Adipose tissue (tissue), 3 donors: ENCODE data around the gene SFXN2. TPM values are rescaled to one million over a fixed set of nuclear protein-coding genes. Genes with fewer than 3 reads are reported as not detected.
A peak's percentile ranks its signal among the peaks of the same experiment; 100 is the strongest.
"Not testable (repeated sequence)": the region's sequence is repeated elsewhere in the genome, so short reads cannot be mapped to it uniquely, and the experiment has no call there.

Experiments used
- H3K27ac ChIP-seq: one replicate; pipeline ENCODE4 v1.5.1; 2013; ENCODE audit warnings: low read depth, low read length
- WGBS, 3 donors: extraction: QIAGEN DNeasy Blood & Tissue Kit; methylation state at CpG; one replicate each; pipeline ENCODE4 v1.1.7; 2013; 5-methylcytosine and 5-hydroxymethylcytosine counted together
- polyA plus RNA-seq, 3 donors: library from polyadenylated mRNA; stranded (reverse); fragments of 200-250 nt; gene quantifications; one replicate each; pipeline ENCODE4 v1.2.3, GENCODE V29; 2013
- donor health status: healthy with polysubstance abuse.
- donor health status: Bipolar disorder and iron deficiency.
- donor health status: healthy.

SFXN2 gene
- polyA plus RNA-seq, 3 donors = 3.0 to 11.5 (median 10.8) TPM

DNA sequence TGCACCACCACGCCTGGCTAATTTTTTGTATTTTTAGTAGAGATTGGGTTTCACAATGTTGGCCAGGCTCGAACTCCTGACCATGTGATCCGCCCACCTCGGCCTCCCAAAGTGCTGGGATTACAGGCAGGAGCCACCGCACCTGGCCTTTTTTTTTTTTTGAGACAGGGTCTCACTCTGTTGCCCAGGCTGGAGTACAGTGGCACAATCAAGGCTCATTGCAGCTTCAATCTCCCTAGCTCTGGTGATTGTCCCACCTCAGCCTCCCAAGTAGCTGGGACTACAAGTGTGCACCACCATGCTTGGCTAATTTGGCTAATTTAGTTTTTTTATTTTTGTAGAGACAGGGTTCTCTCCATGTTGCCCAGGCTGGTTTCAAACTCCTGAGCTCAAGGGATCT is 27.9 kb downstream of the SFXN2 start:
- WGBS, 3 donors = 83 to 93% (median 90%) methylated on average over 5 of the region's 5 CpGs
- not testable (repeated sequence) for H3K27ac ChIP-seq

DNA sequence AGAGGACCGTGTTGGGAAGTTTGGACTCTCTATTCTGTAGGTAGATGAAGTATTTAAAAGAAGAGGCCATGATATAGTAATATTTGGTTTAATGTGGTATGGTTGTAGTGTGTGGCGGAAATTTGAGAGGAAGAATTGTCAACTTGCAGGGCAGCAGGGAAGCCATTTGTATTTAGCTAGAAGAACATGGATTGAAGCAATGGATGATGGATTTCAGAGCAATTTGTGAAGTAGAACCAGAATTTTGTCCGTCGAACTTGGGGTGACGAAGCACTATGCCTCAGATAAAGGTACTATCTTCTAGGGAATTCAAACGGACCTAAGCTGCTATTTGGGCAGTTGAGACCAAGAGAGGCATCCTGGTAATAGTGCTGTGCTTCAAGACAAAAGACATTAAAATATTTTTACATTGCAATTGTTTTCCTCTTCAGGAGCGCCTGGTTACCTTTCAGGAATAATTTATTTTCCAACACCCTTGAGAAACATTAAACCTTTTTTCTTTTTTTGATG is 28.7 kb downstream of the SFXN2 start:
- WGBS, 3 donors = 35 to 42% (median 39%) methylated on average over 7 of the region's 7 CpGs
- H3K27ac ChIP-seq = no peak overlapping the region

GRCh38 chr10:102743588-102744373 is 29.3 kb downstream of the SFXN2 start, which contains the start of gene WBP1L:
Gene WBP1L (plus strand): TSS chr10:102743948. CDS start chr10:102744054, 106 bp downstream.
- WGBS, 3 donors = 0 to 1% (median 1%) methylated on average over 32 to 37 of the region's 37 CpGs
- peak within 1 kb of the TSS; percentile 74 for H3K27ac ChIP-seq

DNA sequence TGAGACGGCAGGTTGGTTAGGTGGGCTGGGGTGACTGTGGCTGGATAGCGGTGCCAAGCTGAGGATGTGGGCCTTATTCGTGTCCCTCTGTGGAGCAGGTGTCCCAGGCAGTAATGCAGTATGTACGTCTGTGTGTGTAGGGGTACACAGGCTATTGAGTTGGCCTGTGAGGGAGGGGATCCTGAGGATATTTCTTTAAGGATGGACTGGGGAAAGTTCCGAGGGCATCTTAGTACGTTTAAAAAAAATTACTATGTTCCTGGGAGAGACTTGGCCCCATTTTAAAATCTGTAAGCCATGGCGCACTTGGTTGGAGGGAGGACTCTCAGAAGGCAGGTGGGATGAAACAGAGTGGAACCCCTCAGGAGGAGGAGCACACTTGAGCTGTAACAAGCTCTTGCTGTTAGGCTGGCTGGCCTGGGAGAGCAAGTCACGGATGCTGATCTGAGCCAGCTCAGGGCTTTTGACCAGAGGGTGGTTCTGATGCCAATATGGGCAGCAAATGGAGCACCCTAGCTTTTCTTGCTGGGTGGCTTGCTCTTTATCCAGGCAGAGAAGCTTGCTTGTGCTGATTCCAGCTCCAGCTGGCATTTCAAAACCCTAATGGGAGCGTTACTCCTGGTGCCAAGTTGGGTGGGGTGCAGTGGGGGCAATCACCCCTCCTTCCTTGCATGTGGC is 30.1 kb downstream of the SFXN2 start:
- peak overlapping the region; percentile 74 for H3K27ac ChIP-seq

GRCh38 chr10:102745157-102745556 is 30.7 kb downstream of the SFXN2 start:
- 48 to 66% (median 51%) methylated on average over 4 of the region's 4 CpGs for WGBS, 3 donors
- no peak overlapping the region for H3K27ac ChIP-seq

More for the DNA sequence above, 30.1 kb downstream of the SFXN2 start:
- 5 to 8% (median 6%) methylated on average over 9 of the region's 9 CpGs for WGBS, 3 donors

DNA sequence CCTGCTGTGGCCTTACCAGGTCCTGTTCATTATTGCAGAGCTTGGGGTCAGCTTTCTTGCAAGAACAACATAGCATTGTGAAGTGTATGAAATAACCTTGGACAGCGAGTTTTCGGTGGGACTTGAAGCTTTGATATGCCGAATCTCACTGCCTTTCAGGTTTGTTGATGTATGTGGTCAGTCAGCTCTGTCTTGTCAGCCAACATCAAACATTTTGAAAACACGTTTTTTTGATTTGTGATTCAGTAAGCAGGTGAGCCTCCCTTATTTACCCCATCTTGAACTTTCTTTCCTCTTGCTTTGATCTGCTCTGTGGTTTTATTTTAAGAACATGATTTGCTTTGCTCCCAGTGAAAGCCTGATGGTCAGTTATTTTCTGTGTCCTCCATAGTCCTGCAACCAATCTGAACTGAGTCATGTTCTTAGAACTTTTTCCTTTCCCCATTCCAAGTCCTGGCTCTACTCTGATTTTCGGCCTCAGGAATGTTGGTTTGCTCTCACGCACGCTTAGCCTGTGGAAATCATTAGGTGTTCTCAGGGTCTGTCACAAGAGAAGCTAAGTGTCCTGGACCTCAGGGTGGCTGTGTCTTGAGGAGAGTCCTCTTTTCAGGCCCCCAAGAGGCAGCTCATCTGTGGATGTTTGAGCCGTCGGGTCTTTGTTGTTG is 38.0 kb downstream of the SFXN2 start:
- H3K27ac ChIP-seq = peak overlapping the region; percentile 10
- WGBS, 3 donors = 76 to 84% (median 77%) methylated on average over 9 of the region's 9 CpGs

DNA sequence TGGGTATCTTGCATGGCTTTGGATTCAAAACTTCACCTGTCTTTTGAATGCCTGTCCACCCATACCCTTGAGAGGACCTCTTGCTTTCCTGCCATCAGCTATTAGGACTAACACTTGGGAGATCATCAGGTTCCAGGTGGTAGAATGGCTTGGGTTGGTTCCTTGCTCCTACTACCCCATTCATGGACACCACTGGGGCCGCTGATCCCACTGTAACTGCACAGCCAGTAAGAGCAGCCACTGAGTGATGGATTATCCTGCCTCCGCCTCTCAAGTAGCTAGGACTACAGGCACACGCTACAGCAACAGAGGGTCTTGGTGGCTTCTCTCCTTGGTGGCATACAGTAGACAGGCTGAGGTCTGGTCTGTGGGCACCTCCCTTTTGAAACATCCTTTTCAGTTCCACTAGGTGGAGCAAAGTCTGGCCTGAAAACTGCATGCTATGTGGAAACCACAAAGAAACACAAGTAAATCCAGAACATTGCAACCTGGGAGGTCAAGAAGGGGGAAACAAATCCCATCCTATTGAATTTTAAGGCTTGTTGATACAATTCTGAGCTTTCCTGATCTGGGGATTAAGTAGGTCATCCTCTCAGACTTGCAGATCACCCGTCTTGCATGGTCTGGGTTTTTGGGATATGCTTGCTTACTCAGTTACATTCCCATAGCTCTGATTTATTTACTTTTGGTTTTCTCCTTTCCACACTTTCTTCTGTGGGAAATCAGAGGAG is 38.7 kb downstream of the SFXN2 start:
- peak overlapping the region; percentile 10 for H3K27ac ChIP-seq
- 76 to 83% (median 82%) methylated on average over 4 of the region's 4 CpGs for WGBS, 3 donors

- 52 to 79% (median 58%) methylated on average over 1 of the region's 1 CpG for WGBS, 3 donors
- no peak overlapping the region for H3K27ac ChIP-seq
These were observed 39.3 kb downstream of the SFXN2 start for GRCh38 chr10:102753718-102754117.

DNA sequence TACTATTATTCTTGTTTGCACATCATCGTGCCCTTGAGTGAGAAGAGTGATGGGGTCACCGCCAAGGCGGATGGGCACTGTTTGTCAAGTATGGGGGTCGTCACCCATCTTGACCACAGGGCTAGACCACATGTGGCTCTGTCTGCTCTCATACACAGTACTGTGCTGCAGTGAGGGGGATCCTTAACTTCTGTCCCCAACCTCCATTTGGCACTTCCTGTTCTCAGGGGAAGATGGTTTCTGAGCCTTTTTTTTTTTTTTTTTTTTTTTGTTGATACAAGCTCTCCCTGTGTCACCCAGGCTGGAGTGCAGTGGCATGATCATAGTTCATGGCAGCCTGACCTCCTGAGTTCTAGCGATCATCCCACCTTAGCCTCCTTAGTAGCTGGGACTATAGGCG is 42.9 kb downstream of the SFXN2 start:
- 93 to 96% (median 94%) methylated on average over 6 of the region's 6 CpGs for WGBS, 3 donors
- no peak overlapping the region for H3K27ac ChIP-seq

DNA sequence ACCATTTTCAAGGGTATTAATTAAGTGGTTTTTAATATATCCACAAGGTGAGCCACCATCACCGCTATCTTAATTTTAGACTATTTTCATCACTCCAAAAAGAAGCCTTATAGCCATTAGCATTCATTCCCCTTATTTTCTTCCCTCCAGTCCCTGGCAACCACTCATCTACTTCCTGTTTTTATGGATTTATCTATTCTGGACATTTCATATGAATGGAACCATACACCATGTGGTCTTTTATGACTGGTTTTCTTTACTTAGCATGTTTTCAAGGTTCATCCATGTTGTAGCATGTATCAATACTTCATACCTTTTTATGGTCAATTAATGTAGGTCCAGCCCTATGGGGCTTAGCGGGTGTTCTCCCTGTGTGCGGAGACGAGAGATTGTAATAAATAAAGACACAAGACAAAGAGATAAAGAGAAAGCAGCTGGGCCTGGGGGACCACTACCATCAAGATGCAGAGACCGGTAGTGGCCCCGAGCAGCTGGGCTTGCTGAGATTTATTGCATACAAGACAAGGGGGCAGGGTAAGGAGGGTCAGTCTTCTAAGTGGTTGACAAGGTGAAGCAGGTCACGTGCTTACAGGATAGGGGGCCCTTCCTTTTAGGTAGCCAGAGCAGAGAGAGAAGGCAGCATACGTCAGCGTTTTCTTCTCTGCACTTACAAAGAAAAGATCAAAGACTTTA is 44.0 kb downstream of the SFXN2 start:
- 67 to 76% (median 73%) methylated on average over 9 of the region's 9 CpGs for WGBS, 3 donors
- H3K27ac ChIP-seq = no peak overlapping the region

DNA sequence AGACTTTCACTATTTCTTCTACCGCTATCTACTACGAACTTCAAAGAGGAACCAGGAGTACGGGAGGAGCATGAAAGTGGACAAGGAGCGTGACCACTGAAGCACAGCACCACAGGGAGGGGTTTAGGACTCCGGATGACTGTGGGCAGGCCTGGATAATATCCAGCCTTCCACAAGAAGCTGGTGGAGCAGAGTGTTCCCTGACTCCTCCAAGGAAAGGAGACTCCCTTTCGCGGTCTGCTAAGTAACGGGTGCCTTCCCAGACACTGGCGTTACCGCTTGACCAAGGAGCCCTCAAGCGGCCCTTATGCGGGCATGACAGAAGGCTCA is 44.5 kb downstream of the SFXN2 start:
- 37 to 80% (median 49%) methylated on average over 6 to 7 of the region's 12 CpGs for WGBS, 3 donors
- not testable (repeated sequence) for H3K27ac ChIP-seq

GRCh38 chr10:102759497-102760210 is 45.2 kb downstream of the SFXN2 start:
- 93 to 99% (median 93%) methylated on average over 3 of the region's 3 CpGs for WGBS, 3 donors
- no peak overlapping the region for H3K27ac ChIP-seq

GRCh38 chr10:102761981-102762380 is 47.5 kb downstream of the SFXN2 start:
- WGBS, 3 donors = 94 to 98% (median 95%) methylated on average over 4 of the region's 4 CpGs

GRCh38 chr10:102762401-102763015 is 48.1 kb downstream of the SFXN2 start:
- WGBS, 3 donors = 63 to 68% (median 67%) methylated on average over 7 of the region's 7 CpGs
- H3K27ac ChIP-seq = no peak overlapping the region

More at GRCh38 chr10:102761981-102762380, 47.5 kb downstream of the SFXN2 start:
- no peak overlapping the region for H3K27ac ChIP-seq

GRCh38 chr10:102763037-102763607 is 48.7 kb downstream of the SFXN2 start:
- H3K27ac ChIP-seq = no peak overlapping the region
- WGBS, 3 donors = 69 to 86% (median 73%) methylated on average over 7 of the region's 7 CpGs

DNA sequence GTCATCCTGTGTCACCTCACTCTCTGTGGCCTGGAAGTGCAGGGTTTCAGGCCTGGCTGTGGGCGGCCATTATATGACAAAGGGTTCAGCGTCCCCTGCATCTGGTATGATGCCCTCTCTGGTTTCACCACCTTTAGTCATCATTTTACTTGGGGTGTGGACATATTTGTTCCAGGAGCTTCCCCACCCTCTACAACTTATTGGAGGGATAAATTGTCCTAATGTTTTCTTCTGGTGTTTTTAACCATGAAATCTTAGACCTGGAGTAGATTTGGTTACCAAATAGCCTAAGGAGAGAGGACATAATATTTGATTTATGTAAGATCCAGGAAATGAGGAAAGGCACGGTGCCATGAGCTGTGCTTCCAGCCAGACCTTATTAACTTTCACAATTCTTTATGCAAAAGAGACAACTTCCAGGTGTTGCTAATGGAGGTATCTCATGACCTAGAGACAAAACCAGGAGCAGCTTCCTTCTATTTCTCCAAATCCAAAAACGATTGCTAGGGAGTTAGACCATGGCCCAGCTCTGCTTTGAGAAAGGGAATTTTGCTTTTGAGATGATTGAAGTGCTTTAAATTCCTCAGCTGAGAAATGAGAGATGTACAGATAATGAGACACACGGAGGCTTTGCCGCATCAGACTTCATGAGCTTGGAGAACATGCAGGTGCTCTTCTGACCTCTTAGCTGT is 50.2 kb downstream of the SFXN2 start:
- no peak overlapping the region for H3K27ac ChIP-seq

More for the DNA sequence above, 50.2 kb downstream of the SFXN2 start:
- WGBS, 3 donors = 56 to 74% (median 69%) methylated on average over 6 of the region's 6 CpGs
